ENCODE results near the gene XPNPEP2.

DNA sequence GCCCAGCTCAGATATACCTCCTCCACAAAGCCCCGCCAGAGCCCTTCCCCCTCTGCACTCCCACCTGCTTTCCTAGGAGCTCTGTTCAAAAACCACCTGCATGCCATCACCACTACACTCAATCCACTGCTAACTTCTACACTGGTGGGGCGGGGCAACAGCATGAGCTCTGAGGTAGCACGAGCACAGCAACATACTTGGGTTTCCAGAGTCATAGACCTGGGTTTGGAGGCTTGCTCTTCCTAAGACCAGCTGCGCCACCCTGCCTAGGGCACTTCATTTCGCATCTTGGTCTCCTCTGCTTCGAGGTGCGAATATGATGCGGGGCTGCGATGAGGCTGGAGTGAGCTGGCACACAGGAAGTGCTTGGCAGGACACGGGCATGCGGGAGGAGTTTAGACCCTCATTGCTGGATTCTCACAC is 44.5 kb downstream of the XPNPEP2 start:
- no peak for TF ChIP-seq POLR2A (IDR thresholded peaks at IDR 0.05)
- no peak for TF ChIP-seq CTCF (IDR thresholded peaks at IDR 0.05)

All from uterus (tissue), 2 donors.